ENCODE data around the gene LRMDA.
"Not testable (repeated sequence)": the region's sequence is repeated elsewhere in the genome, so short reads cannot be mapped to it uniquely, and the experiment has no call there.

LRMDA gene

GRCh38 chr10:76044751-76045150, 613.3 kb downstream of the LRMDA start:
- H3K9ac ChIP-seq (ENCODE audit: low read length): no peak overlapping the region
- no peaks in the 10 kb centered on the region for H3K4me1 ChIP-seq (ENCODE audit: control insufficient read depth, low read depth, low read length)
- H3K9me3 ChIP-seq (ENCODE audit: control insufficient read depth, low read depth, low read length): no peaks in the 10 kb centered on the region
- no peak overlapping the region for H3K27ac ChIP-seq (ENCODE audit: low read length)
- H3K4me3 ChIP-seq (ENCODE audit: low read length): no peak overlapping the region
- no peaks in the 10 kb centered on the region for H3K36me3 ChIP-seq (ENCODE audit: control insufficient read depth, low read depth, low read length)
- no peaks in the 10 kb centered on the region for H3K27me3 ChIP-seq (ENCODE audit: control insufficient read depth, insufficient read depth, low read length)

GRCh38 chr10:76045174-76045573, 613.8 kb downstream of the LRMDA start:
- Histone ChIP-seq H3K27me3 (ENCODE audit: control insufficient read depth, insufficient read depth, low read length) (no peaks in the 10 kb centered on the region), H3K9ac (ENCODE audit: low read length) (no peak overlapping the region), H3K36me3 (ENCODE audit: control insufficient read depth, low read depth, low read length) (no peaks in the 10 kb centered on the region), H3K27ac (ENCODE audit: low read length) (no peak overlapping the region), H3K9me3 (ENCODE audit: control insufficient read depth, low read depth, low read length) (no peaks in the 10 kb centered on the region), H3K4me3 (ENCODE audit: low read length) (no peak overlapping the region), H3K4me1 (ENCODE audit: control insufficient read depth, low read depth, low read length) (no peaks in the 10 kb centered on the region)

- H3K36me3 ChIP-seq (ENCODE audit: control insufficient read depth, low read depth, low read length): no peaks in the 10 kb centered on the region
- no peaks in the 10 kb centered on the region for H3K27me3 ChIP-seq (ENCODE audit: control insufficient read depth, insufficient read depth, low read length)
- H3K4me1 ChIP-seq (ENCODE audit: control insufficient read depth, low read depth, low read length): peaks cover 5% of the 10 kb centered on the region
- H3K9me3 ChIP-seq (ENCODE audit: control insufficient read depth, low read depth, low read length): no peaks in the 10 kb centered on the region
- no peak overlapping the region for H3K9ac ChIP-seq (ENCODE audit: low read length)
- no peak overlapping the region for H3K4me3 ChIP-seq (ENCODE audit: low read length)
- H3K27ac ChIP-seq (ENCODE audit: low read length): no peak overlapping the region
These were observed 616.1 kb downstream of the LRMDA start for GRCh38 chr10:76047521-76047920.

- no peaks in the 10 kb centered on the region for H3K36me3 ChIP-seq (ENCODE audit: control insufficient read depth, low read depth, low read length)
- no peak overlapping the region for H3K27ac ChIP-seq (ENCODE audit: low read length)
- H3K4me3 ChIP-seq (ENCODE audit: low read length): no peak overlapping the region
These were observed 618.3 kb downstream of the LRMDA start for GRCh38 chr10:76049581-76050290.

GRCh38 chr10:76050291-76050625, 618.8 kb downstream of the LRMDA start:
- no peaks in the 10 kb centered on the region for H3K9me3 ChIP-seq (ENCODE audit: control insufficient read depth, low read depth, low read length)
- H3K36me3 ChIP-seq (ENCODE audit: control insufficient read depth, low read depth, low read length): no peaks in the 10 kb centered on the region
- peaks cover 5% of the 10 kb centered on the region for H3K4me1 ChIP-seq (ENCODE audit: control insufficient read depth, low read depth, low read length)
- H3K27ac ChIP-seq (ENCODE audit: low read length): no peak overlapping the region
- no peak overlapping the region for H3K4me3 ChIP-seq (ENCODE audit: low read length)
- H3K27me3 ChIP-seq (ENCODE audit: control insufficient read depth, insufficient read depth, low read length): no peaks in the 10 kb centered on the region
- H3K9ac ChIP-seq (ENCODE audit: low read length): no peak overlapping the region

More at GRCh38 chr10:76049581-76050290, 618.3 kb downstream of the LRMDA start:
- no peaks in the 10 kb centered on the region for H3K27me3 ChIP-seq (ENCODE audit: control insufficient read depth, insufficient read depth, low read length)
- no peaks in the 10 kb centered on the region for H3K9me3 ChIP-seq (ENCODE audit: control insufficient read depth, low read depth, low read length)
- peaks cover 5% of the 10 kb centered on the region for H3K4me1 ChIP-seq (ENCODE audit: control insufficient read depth, low read depth, low read length)
- H3K9ac ChIP-seq (ENCODE audit: low read length): no peak overlapping the region

- no peaks in the 10 kb centered on the region for H3K36me3 ChIP-seq (ENCODE audit: control insufficient read depth, low read depth, low read length)
- H3K9me3 ChIP-seq (ENCODE audit: control insufficient read depth, low read depth, low read length): no peaks in the 10 kb centered on the region
- peaks cover 5% of the 10 kb centered on the region for H3K4me1 ChIP-seq (ENCODE audit: control insufficient read depth, low read depth, low read length)
- H3K27ac ChIP-seq (ENCODE audit: low read length): no peak overlapping the region
- H3K27me3 ChIP-seq (ENCODE audit: control insufficient read depth, insufficient read depth, low read length): no peaks in the 10 kb centered on the region
- no peak overlapping the region for H3K4me3 ChIP-seq (ENCODE audit: low read length)
- no peak overlapping the region for H3K9ac ChIP-seq (ENCODE audit: low read length)
These were observed 619.8 kb downstream of the LRMDA start for GRCh38 chr10:76051007-76051936.

- Histone ChIP-seq H3K36me3 (ENCODE audit: control insufficient read depth, low read depth, low read length) (no peaks in the 10 kb centered on the region), H3K9me3 (ENCODE audit: control insufficient read depth, low read depth, low read length) (no peaks in the 10 kb centered on the region), H3K27me3 (ENCODE audit: control insufficient read depth, insufficient read depth, low read length) (no peaks in the 10 kb centered on the region), H3K4me1 (ENCODE audit: control insufficient read depth, low read depth, low read length) (peaks cover 5% of the 10 kb centered on the region), H3K27ac (ENCODE audit: low read length) (no peak overlapping the region), H3K9ac (ENCODE audit: low read length) (no peak overlapping the region), H3K4me3 (ENCODE audit: low read length) (no peak overlapping the region)
These were observed 621.5 kb downstream of the LRMDA start for GRCh38 chr10:76052682-76053503.

- Histone ChIP-seq H3K27me3 (ENCODE audit: control insufficient read depth, insufficient read depth, low read length) (no peaks in the 10 kb centered on the region), H3K9me3 (ENCODE audit: control insufficient read depth, low read depth, low read length) (no peaks in the 10 kb centered on the region), H3K4me1 (ENCODE audit: control insufficient read depth, low read depth, low read length) (peaks cover 5% of the 10 kb centered on the region), H3K4me3 (ENCODE audit: low read length) (no peak overlapping the region), H3K9ac (ENCODE audit: low read length) (no peak overlapping the region), H3K36me3 (ENCODE audit: control insufficient read depth, low read depth, low read length) (no peaks in the 10 kb centered on the region), H3K27ac (ENCODE audit: low read length) (no peak overlapping the region)
These were observed 624.0 kb downstream of the LRMDA start for GRCh38 chr10:76055466-76055865.

- no peaks in the 10 kb centered on the region for H3K27me3 ChIP-seq (ENCODE audit: control insufficient read depth, insufficient read depth, low read length)
- H3K9ac ChIP-seq (ENCODE audit: low read length): no peak overlapping the region
- no peaks in the 10 kb centered on the region for H3K36me3 ChIP-seq (ENCODE audit: control insufficient read depth, low read depth, low read length)
- H3K4me1 ChIP-seq (ENCODE audit: control insufficient read depth, low read depth, low read length): peaks cover 5% of the 10 kb centered on the region
- H3K9me3 ChIP-seq (ENCODE audit: control insufficient read depth, low read depth, low read length): no peaks in the 10 kb centered on the region
- H3K27ac ChIP-seq (ENCODE audit: low read length): no peak overlapping the region
- no peak overlapping the region for H3K4me3 ChIP-seq (ENCODE audit: low read length)
These were observed 624.5 kb downstream of the LRMDA start for GRCh38 chr10:76055963-76056362.

GRCh38 chr10:76060993-76061392, 629.6 kb downstream of the LRMDA start:
- not testable (repeated sequence) for H3K27ac ChIP-seq (ENCODE audit: low read length); H3K9ac ChIP-seq (ENCODE audit: low read length); H3K4me1 ChIP-seq (ENCODE audit: control insufficient read depth, low read depth, low read length); H3K27me3 ChIP-seq (ENCODE audit: control insufficient read depth, insufficient read depth, low read length); H3K9me3 ChIP-seq (ENCODE audit: control insufficient read depth, low read depth, low read length); H3K4me3 ChIP-seq (ENCODE audit: low read length); H3K36me3 ChIP-seq (ENCODE audit: control insufficient read depth, low read depth, low read length)

GRCh38 chr10:76066457-76066856, 635.0 kb downstream of the LRMDA start:
- no peaks in the 10 kb centered on the region for H3K9me3 ChIP-seq (ENCODE audit: control insufficient read depth, low read depth, low read length)

More at GRCh38 chr10:76066457-76066856, 635.0 kb downstream of the LRMDA start:
- Histone ChIP-seq H3K27me3 (ENCODE audit: control insufficient read depth, insufficient read depth, low read length) (no peaks in the 10 kb centered on the region), H3K27ac (ENCODE audit: low read length) (no peak overlapping the region), H3K4me3 (ENCODE audit: low read length) (no peak overlapping the region), H3K9ac (ENCODE audit: low read length) (no peak overlapping the region), H3K36me3 (ENCODE audit: control insufficient read depth, low read depth, low read length) (no peaks in the 10 kb centered on the region), H3K4me1 (ENCODE audit: control insufficient read depth, low read depth, low read length) (no peaks in the 10 kb centered on the region)
